IPS-18c (cell line): ENCODE results near the gene MTCL1.
A peak's percentile ranks its signal among the peaks of the same experiment; 100 is the strongest.

Experiments used
- H3K4me3 ChIP-seq: 2 replicates; pipeline ENCODE4 v1.7.0; 2013; ENCODE audit warnings: low read depth, mild to moderate bottlenecking, low read length, moderate library complexity; ENCODE audit not compliant: insufficient read depth
- H3K9me3 ChIP-seq: one replicate; pipeline ENCODE4 v1.6.1; 2013; ENCODE audit warnings: mild to moderate bottlenecking, low read length, moderate library complexity; ENCODE audit not compliant: control insufficient read depth, insufficient read depth

The MTCL1 gene

DNA sequence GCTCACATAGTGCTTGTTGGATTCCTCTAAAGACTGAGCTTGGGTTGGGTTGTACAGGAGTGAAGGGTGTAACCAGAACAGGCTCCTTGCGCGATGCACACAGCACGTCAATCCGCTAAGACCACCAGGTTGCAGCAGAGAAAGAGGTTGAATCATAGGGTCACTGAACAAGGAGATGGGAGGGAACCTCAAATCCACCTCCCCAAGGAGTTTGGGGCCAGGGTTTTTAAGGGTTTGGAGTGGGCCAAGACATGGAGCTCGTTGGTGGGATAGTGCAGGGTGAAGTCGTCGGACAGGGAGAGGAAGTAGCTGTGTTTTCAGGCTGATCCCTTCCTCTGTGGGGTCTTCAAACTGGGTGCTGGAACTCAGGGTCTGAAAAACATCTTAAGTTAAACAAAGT lies 20.8 kb upstream of the MTCL1 start:
- Histone ChIP-seq H3K9me3 (no peaks in the 10 kb centered on the region), H3K4me3 (no peak overlapping the region)

DNA sequence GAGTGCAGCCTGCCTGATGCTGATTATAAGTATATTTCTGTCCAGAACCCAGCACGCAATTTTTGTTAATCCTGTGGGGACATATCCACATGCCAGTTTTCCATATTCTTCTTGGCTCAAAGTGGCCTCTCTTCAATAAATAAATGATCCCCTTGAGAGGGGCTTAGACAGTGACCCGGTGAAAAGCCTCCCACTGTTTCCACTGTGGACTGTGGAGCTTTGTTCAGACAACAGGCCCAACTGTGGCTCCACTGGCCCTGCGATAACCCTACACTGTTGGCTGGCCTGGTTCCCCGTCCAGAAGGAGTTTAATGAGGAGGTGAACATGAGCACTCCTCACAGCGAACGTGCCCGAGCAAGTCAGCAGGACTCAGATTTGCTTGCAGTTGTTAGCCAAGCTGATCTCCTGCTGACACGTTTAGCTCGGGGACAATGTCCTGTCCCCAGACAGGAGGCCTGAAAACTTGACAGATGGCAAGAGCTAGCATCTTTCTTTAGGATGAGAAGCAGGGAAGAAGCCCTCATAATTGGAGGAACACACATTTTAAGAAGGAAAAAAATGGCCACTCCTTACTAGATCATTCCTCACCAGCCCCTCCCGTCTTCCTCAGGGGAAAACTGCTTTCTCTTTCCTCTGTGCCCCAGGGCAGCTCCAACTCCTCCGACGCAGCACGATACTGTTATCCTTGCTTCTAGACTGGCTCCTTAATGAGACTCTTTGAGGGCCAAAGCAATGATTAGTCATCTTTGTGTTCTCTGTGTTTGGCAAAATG lies 20.0 kb upstream of the MTCL1 start:
- H3K9me3 ChIP-seq: no peaks in the 10 kb centered on the region

DNA sequence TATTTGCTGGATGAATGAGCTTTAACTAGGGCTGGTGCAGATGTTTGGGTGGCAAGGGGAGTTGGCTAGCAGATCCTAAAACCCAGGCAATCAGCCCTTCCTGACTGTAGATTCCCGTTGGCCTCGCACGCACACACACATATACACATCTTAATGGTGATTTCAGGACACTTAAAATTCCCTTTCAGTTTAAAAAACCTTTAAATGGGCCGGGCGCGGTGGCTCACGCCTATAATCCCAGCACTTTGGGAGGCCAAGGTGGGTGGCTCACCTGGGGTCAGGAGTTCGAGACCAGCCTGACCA lies 19.5 kb upstream of the MTCL1 start:
- H3K4me3 ChIP-seq: no peak overlapping the region
- no peaks in the 10 kb centered on the region for H3K9me3 ChIP-seq

More for the DNA sequence above, 20.0 kb upstream of the MTCL1 start:
- no peak overlapping the region for H3K4me3 ChIP-seq

DNA sequence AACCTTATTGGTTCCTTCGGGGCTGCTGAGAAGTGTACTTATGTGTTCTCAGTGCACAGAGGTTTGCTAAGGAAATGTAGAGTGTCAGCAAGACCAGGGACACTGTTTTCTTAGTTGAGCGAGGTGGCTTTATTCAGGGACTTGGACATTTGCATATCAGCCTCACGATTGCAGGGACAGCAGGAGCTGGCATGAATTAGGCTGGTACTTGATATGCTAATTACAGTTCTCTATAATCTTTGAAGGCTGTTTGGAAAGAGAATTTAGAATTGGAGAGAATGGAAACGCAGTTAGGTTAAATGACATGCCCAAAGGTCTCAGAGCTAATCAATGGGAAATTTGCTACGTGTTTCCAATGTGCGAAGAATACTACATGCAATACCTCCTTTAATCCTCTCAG lies 18.7 kb upstream of the MTCL1 start:
- Histone ChIP-seq H3K4me3 (no peak overlapping the region), H3K9me3 (no peaks in the 10 kb centered on the region)

DNA sequence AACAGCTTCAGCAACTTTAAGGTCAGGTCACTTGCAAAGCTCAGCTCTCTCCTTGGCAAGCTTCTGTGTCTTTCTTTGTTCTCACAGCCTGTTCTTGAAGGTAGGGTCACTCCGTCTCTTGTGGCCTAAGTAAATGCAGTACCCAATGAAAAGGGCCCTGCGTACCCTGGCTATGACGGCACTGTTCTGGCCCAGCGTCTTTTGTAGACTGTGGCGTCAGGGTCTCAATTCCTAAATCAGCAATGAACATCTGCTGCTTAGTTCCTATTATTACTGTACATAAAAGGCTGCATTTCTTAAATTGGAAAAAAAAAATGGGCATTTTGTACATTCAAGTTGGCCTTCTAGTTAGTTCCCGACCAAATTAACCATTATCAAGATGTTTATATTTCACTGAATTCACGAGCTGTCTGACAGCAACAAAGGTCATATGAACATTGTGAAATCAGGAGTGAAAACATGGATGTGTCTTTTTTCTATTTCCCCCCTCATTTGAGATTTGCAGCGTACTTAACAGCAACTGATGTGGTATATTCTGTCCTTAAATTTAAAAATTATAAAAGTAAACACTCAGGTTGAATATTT lies 17.0 kb upstream of the MTCL1 start:
- Histone ChIP-seq H3K4me3 (no peak overlapping the region), H3K9me3 (no peaks in the 10 kb centered on the region)

DNA sequence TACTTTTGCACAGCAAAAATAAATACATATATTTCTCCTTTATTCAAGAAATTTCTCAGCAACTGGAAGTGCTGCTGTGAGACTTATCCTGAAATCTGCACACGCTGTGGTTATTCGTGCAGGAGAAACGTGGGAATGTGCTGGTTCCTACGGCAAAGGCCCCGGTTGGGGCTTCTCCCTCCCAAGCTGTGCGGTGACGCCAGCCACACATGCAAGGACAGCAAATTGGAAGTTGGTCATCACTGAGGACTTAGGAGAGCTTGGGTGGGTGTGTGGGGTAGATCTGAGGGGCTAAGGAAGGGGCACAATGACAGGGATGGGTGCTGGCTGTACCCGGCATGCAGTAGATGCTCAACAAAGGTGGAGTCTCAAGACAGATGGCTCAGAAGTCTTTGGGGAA lies 16.5 kb upstream of the MTCL1 start:
- no peaks in the 10 kb centered on the region for H3K9me3 ChIP-seq
- H3K4me3 ChIP-seq: no peak overlapping the region

DNA sequence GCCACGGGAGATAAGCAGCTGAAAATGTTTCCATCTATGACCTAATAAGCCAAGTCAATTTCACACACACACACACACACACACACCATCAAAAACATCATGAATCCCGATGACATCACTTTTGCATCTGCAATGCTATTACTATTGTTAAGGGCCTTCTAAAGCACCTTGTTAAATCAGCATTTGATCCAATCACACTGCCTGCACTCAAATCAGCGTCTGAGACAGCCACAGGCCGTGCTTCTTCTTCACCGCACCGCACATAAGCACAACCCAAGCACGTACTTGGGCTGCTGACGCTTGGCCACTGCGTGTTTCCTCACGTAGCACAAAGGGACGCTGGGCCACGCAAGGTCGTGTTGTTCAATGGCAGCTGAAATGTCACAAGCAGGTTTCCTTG lies 15.8 kb upstream of the MTCL1 start:
- Histone ChIP-seq H3K9me3 (no peaks in the 10 kb centered on the region), H3K4me3 (no peak overlapping the region)

DNA sequence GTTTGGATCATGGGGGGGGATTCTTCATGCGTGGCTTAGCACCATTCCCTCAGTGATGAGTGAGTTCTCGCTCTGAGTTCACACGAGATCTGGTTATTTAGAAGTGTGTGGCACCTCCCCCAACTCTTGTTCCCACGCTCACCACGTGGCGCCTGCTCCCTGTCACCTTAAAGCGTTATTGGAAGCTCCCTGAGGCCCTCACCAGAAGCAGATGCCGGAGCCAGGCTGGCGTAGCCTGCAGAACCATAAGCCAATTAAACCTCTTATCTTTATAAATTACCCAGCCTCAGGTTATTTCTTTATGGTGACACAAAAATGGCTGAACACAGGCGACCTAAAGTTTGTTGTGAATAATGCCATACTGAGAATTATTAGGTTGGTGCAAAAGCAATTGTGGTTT lies 10.5 kb upstream of the MTCL1 start:
- no peak overlapping the region for H3K4me3 ChIP-seq
- no peaks in the 10 kb centered on the region for H3K9me3 ChIP-seq

DNA sequence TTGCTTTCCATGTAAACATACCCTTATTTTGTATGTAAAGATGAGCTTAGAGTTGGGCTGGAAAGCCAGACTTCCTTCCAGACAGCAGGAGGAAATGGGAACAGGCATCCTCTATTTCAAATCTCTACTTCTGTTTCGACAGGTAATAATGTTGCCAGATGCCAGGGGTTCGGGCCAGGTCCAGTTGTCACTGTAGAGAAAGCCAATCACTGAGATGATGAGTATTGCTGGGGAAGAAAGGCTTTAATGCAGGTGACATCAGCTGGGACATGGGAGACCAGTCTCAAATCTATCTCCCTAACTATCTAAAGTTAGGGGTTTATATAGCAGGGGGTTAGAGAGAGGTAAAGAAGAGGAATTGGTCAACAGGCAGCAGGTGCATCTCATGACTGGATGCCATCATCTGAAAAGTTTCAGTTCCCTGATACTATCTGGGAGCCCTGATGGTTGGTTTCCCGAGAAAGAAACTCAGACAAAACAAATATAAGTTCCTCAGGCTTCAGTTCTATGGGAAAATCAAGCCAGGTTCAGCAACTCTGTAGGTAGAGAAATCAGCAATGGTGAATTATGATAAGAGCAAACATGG lies 9.3 kb upstream of the MTCL1 start:
- H3K4me3 ChIP-seq: no peak overlapping the region
- H3K9me3 ChIP-seq: no peaks in the 10 kb centered on the region

DNA sequence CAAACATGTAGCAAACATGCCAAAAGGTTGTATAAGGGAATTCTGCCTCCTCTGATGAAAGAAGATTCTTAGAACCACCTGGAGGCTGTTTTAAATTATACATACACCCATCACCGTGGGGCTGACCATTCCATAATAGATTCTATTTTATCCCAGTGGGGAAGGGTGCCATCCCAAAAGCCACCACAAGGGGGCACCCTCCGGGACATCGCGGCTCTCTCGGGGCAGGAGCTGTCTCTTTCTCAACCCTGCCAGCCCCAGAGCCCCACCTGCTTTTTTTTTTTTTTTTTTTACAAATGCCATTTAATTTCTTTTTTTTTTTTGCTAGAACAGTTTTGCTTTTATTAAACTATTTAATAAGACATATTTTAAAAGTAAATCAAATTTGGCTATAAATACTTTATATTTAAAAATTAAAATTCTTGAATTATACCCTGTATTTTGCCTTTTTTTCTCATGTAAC lies 8.6 kb upstream of the MTCL1 start:
- no peak overlapping the region for H3K4me3 ChIP-seq
- no peaks in the 10 kb centered on the region for H3K9me3 ChIP-seq

DNA sequence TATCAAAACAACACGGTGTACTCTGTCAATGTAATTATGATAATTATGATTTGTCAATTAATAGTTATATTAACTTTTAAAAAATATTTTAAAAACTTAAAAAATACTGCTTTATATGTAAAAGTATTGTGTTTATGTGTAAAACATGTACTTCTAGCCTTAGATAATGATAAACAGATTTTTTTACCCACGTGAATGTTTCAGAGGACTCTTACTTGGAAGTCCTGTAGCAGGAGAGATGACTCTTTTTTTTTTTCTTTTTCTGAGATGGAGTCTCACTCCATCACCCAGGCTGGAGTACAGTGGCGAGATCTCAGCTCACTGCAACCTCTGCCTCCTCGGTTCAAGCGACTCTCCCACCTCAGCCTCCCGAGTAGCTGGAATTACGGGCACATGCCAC lies 6.2 kb upstream of the MTCL1 start:
- Histone ChIP-seq H3K4me3 (no peak overlapping the region), H3K9me3 (no peaks in the 10 kb centered on the region)

DNA sequence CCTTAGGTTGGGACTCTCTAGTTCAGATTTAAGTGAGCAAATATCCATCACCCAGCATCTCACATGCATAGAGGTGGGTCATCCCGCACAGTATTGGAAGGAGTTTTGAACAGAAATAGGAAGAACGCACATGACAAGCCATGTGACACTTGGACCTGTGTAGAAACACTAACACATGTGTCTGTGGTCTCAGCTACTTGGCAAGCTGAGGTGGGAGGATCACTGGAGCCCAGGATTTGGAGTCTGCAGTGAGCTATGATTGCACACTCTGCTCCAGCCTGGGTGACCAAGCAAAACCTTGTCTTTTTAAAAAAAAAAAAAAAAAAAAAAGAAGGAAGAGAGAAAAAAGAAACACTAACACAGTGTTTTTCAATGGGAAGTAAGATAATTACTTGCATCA lies 5.4 kb upstream of the MTCL1 start:
- H3K4me3 ChIP-seq: no peak overlapping the region
- H3K9me3 ChIP-seq: no peaks in the 10 kb centered on the region

DNA sequence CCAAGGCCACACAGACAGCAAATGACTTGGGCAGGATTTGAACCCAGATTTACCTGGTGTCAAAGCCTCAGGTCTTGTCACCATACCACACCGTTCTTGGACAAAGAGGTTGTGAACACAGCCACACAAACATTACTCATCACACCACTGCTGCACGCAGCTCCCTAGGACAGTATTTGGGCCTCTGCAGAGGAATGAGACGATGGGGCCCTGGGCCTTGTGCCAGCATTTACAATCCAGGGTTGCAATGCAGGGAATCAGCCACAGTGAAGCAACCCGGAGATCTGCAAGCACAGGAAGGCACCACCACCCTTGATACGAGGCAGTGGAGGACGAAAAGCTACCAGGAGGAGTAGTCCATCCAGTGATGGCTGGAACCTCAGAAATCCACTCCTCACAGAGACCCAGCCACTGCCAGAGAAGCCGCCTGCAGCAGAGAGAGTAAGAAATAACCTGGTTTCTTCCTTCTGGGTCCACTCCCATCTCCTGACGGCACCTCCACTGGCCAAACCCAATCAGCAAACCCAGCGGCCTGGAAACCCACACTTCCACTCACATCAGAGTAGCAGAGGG lies 3.7 kb upstream of the MTCL1 start:
- H3K4me3 ChIP-seq: no peak overlapping the region

DNA sequence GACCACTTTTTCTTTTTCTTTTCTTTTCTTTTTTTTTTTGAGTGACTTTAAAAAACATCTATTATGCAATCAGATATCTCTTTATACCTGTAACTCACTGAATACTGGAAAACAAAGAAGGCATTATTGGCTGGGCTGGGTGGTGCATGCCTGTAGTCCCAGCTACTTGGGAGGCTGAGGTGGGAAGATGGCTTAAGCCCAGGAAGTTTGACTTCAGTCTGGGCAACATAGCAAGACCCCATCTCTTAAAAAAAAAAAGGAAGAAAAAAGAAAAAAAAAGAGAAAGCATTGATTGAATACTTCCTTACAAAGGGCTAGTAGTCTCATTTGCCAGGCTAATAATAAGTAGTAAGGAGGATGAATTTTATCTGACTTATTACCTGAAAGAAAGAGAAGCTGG lies 2.7 kb upstream of the MTCL1 start:
- peaks cover 2% of the 10 kb centered on the region for H3K9me3 ChIP-seq
- H3K4me3 ChIP-seq: no peak overlapping the region

More for the DNA sequence above, 3.7 kb upstream of the MTCL1 start:
- H3K9me3 ChIP-seq: peaks cover 2% of the 10 kb centered on the region

DNA sequence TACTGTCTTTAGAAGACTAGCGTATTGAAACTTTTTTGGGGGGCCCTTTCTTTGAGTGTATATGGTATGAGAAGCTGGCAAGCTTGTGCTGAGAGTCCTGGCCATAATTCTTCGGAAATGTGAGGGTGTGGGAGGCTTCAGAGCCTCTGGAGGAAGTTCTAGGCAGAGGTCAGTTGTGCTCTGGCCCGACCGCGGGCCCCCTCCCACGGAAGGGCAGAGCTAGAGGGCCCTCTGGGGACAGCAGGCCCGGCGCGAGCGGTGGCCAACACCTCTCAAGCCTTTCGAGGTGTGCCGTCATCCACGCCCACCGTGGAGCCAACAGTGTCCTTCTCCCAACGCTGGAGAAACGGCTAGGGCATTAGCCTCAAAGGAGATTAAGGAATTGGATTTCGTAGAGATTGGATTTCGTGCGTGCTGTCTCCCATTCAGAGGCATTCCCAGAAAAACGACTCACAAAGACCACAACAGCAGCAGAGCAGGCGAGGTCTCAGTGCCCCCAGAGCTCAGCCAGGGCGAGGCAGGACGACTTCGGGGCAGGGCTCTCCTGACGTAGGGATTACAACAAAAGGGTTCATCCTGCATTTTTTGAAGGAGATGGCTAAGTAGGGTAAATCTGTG lies 2.2 kb upstream of the MTCL1 start:
- H3K9me3 ChIP-seq: peaks cover 2% of the 10 kb centered on the region
- H3K4me3 ChIP-seq: no peak overlapping the region

DNA sequence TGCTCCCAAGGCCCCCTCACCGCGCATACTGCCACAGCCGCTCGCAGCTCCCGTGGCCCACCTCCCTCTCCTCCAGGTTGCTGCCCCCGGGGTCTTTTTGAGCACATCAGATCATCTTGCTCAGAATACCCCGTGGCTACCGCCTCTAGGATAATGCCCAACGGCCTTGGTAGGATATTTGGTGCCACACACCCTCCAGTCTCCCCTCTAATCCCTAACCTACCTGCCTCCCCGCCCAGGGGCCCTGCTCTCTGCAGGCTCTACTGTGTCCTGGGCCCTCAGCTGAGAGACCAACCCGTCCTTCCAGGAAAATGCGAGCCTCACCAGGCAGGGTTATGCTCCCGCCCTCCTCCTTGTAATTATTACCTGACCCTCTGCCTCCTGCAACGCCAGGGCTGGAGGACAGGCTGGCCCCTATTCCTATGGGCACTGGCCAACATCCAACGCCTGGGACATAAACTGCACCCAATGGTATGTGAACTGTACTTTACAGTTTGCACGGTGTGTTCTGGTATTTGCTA lies 1.5 kb upstream of the MTCL1 start:
- peaks cover 2% of the 10 kb centered on the region for H3K9me3 ChIP-seq
- peak overlapping the region; percentile 63 for H3K4me3 ChIP-seq

DNA sequence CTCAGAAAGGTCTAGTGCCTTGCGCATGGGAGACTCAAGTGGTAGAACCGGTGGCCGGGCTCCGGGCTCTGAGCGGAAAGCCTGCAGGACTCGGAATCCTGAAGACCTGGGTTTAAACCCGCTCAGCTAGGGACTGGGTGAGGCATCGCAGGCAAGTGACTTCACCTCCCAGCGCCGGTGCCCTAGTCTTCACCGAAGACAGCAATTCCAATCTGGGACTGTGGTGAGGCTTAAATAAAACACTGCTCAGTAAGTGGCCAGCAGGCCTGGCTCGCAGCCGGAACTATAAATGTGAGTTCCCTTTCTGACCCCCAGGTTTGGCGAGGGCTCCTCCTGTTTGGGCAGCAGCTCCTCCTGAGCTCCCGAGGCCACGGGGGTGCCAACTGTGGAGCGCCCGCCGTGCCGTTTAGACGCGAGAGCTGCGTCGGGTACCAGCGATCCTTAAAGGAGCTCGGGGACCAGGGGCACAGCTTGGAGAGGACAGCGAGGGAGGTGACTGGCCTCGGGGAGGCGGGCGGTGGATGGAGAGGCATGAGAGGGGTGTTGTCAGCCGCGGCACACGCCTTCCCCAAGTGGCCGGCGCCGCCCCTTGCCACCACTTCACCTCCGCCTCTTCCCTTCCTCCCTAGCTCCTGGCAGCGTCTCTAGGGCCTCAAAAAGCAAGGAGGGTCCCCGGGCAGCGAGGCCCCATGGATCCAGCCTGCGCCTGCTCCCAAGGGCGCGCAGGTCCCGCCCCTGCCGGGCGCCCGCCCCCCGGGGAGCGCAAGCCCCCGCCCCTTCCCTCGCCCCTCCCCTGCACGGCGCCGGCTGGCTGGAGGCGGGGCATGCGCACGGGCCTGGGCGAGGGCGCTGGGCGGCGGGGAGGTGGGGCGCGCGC lies 757 bp upstream of the MTCL1 start:
- Histone ChIP-seq H3K9me3 (peaks cover 2% of the 10 kb centered on the region), H3K4me3 (peak overlapping the region; percentile 63)
